ENCODE results near the gene SLC10A7.

The SLC10A7 gene, protein sequence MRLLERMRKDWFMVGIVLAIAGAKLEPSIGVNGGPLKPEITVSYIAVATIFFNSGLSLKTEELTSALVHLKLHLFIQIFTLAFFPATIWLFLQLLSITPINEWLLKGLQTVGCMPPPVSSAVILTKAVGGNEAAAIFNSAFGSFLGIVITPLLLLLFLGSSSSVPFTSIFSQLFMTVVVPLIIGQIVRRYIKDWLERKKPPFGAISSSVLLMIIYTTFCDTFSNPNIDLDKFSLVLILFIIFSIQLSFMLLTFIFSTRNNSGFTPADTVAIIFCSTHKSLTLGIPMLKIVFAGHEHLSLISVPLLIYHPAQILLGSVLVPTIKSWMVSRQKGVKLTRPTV

DNA sequence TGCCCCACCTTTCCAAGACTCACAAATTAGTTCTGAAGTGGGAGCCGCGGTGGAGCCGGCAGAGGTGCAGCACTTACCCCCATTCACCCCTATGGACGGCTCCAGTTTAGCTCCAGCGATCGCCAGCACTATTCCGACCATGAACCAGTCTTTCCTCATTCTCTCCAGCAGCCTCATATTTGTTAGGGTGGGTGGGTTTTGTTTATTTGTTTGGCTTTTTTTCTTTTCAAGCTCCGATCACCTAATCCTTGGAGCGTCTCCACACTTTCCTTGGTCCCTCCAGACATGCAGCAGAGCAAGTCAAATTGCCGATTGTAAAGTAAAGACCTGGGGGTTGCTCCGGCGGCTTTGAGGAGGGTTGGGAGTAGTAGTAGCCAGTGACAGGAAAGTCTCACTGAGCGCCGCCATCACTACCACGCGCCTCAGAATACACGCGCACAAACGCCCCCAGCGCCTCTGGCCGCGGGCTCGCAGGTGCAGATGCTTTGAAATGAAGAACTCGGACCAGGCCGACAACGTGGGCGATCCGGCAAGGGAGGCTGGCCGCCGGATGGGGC is at the start of gene SLC10A7:
Gene SLC10A7, minus strand, starts transcription at position 400 of the 557 bp plus-strand sequence. Its CDS starts 223 bp downstream, at position 177.
- peak; percentile 21 for DNase-seq

DNA sequence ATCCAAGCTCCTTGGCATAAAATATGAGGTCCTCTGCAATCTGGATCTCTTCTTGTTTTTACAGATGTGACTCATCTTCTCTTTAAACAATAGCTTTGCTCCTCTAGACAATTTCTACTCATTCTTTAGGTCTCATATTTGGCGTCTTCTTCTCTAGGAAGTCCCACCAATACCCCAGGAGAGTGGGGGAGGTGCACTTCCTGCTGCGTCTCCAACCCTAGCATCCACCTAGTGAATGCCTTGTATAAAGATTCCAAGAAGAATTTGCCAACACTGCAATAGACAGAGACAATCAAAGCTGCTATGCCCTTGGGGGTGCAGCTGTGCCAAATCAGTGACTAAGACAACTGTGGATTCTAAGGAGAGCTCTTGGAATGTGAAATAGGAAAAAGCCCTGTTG is 45.7 kb upstream of the SLC10A7 start:
- DNase-seq = no peak

DNA sequence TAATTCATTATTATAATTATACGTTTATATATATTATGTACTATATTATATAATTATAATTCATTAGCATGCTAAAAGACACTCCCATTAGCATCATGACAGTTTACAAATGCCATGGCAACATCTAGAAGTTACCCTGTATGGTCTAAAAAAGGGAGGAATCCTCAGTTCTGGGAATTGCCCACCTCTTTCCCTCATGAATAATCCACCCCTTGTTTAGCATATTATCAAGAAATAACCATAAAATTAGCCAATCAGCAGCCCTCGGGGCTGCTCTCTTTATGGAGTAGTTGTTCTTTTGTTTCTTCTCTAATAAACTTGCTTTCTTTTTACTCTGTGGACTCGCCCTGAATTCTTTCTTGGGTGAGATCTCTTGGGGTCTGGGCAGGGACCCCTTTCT is 42.8 kb upstream of the SLC10A7 start:
- no peak for DNase-seq

DNA sequence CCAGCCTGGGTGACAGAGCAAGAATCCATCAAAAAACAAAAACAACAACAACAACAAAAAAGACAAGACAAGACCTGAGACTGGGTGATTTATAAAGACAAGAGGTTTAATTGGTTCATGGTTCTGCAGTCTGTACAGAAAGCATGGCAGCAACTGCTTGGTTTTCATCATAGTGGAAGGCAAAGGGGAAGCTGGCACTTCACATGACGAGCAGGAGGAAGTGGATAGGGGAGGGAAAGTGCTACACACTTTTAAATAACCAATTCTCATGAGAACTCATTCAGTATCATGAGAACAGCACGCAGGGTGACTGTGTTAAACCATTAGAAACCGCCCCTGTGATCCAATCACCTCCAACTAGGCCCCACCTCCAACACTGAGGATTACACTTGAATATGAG is 28.4 kb upstream of the SLC10A7 start:
- no peak for DNase-seq

DNA sequence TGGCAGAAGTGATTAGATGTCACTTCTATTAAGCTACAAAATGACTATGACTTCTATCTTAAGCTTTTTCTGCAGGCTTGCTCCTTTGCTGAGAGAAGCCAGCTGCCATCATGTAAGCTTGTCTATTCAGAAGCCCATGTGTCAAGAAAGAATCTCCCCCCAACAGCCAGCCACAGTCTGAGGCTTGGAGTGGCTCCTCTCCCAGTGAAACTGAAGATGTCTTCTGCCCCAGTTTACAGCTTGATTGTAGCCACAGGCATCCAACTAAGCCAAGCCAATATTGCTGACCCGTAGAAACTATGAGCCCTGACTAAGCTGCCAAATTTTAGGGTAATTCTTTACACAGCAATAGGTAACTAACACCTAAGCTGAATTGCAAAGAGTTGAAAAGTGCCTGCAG is 26.7 kb upstream of the SLC10A7 start:
- no peak for DNase-seq

DNA sequence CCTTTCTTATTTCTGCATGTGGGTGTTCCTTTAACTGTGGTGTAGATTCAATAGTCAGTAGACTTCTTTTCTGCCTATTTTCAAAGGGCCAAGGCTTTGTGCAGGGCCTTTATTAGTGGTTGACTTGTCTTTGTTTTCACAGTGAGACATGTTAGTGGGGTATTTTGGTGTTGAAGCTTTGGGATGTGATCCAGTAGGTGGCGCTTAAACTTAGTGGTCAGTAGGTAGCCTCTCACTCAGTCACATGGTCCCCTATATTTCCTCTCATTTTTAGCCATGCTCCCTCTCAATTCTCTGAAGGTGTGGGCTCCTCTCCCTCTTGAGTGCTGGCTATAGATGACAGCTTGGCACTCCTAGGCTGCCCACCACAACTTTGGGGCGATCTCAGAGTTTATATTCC is 23.4 kb upstream of the SLC10A7 start:
- no peak for DNase-seq

DNA sequence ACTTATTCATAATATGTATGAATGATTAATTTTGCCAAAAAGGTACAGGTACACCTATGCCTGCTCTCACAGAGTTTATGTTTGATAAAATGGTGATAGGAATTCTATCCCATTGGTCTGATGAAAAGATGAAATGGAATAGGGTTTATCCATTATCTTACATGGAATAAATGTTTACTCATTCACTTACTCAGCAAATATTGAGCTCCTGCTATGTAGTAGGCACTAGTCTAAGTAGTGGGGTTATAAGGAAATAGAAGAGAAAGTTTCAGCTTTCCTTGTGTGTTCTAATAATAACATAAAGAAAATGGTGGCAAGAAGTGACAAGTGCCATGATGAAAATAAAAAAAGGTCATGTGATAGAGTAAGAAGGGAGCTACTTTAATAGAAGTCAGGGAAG is 12.4 kb upstream of the SLC10A7 start:
- no peak for DNase-seq

DNA sequence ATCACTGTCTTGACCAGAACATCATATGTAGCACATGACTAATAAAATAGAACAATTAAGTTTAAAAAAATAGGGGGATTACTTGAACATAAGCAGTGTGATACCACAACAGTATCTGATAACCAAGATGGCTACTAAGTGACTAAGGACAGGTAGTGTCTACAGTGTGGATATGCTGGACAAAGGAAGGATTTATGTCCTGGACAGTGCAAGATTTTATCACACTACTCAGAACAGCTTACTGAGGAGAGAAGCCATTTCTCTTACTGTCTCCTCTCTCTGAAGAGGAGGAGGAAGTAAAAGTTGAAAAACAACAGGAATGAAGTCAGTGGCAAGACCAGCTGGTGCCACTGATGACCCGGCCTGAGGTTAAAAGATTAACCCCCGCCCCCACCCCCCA is 4.0 kb upstream of the SLC10A7 start:
- DNase-seq = no peak

DNA sequence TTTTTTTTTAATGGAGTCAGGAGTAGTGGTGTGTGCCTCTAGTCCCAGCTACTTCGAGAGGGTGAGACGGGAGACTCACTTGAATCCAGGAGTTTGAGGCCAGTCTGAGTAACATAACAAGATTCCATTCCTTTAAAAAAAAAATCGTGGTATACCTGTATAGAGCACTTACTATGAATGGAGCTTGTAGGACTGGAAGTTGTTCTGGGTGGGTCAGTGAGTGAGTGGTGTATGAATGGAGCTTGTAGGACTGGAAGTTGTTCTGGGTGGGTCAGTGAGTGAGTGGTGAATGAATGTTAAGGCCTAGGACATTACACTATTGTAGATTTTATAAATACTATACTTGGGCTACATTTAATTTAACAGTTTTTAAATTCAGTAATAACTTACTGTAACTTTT is 2.9 kb upstream of the SLC10A7 start:
- DNase-seq = no peak

DNA sequence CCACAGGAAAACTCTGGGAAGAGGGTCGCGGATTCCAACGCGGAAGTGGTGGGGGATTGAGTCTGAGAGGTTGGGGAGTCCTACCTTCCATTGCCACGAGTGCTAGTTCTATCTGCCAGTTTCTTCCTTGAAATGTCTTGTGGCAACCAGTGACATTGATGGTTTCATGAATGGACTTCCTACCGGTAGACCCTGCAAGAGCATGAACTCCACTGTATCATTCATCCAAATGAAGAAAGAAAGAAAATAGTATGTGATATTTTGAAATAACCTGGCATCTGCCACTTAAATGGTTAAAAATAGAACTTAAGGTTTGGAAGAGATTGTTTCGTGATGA is 1.1 kb upstream of the SLC10A7 start:
- no peak for DNase-seq

DNA sequence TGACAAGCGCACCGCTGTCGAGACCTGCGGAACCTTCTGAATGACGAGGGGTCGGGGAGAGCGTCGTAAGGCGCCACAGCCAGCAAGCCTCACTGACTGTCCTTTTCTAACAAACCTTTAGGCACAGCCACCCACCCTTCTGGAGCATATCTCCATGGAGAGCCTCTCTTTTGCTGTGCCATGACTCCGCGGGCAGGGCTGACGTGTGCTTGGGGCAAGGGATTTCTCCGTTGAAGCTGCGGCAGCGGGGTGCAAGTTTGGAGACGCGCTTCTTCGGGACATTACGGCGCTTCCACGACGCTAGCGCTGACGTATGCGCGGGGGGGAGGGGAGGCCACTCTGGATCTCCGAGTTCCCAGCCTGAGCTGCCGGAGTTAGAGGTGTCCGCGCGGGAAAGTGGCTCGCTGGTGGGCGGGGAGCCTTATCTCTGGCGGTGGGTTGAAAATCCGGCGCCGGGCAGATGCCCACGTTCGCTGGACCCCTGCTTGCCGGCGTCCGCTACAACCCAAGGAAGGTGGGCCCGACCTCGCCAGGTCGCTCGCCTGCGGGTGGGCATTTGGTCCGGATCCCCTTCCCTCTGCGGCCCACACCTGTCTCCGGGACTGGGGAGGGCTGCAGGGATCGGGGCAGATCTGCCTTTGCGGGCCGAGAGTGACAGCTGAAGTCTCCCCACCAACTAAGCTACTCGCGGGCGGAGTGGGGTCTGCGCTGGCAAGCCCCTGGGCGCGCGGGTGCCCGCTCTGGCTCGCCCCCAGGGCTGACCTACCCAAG is 543 bp upstream of the SLC10A7 start:
- no peak for DNase-seq

DNA sequence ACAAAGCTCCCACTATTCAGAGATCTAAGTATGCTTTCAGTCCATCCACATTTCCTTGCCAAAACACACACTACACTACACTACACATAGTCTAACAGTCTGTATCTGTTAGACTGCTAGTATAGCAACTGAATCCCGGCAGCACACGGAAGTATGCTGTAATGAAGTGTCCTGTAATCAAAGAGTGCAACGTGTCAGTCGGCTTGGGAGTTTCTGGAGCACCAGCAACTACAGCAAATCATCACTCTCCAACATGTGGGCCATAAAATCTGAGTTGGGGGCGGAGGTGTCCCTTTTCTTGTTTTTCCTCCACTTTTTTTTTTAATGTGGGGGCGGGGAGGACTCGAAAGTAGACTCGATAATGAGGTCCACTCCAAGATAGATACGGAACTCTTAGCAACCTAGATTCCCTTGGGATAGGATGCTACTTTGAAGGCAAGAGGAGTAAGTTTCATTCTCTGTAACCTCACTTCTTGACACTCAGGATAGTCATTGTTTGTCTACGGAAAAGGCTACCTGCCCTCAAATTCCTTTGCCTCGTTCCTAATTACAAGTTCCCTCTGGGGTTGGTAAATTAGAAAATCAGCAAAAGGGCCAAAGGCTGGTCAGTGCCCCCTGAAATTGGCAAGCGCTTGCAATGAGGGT is 722 bp downstream of the SLC10A7 start:
- DNase-seq = no peak

DNA sequence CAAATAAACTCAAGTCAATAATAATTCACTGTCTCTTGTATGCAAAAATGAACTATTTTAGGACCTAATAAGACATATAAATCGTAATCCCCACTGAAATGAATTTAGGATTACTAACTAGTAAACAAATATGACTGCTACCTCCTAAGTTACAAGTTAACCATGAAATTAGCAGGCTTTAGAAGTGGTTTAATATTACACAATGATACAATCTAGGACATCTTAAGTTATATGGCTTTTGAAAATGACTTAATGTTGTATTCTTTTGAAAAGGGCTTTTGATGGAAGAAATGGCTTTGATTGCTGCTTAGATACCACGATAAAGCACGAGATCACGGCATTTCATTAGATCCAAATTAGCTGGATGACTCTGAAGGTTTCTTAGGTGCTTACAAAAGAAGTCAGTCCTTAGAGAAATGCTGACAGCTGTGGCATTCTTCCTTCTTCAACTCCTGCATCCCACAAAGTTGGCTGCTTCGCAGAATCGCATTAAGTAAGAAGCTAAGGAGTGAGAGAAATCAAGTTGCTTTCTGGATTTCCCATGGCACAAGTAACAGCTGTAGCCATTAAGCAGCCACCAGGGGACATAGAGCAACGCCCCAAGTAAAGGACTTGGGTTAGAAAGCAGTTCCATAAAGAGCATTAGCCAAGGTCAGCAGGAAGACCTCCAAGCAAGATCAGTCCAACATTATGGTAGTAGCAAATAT is 6.9 kb downstream of the SLC10A7 start:
- no peak for DNase-seq

DNA sequence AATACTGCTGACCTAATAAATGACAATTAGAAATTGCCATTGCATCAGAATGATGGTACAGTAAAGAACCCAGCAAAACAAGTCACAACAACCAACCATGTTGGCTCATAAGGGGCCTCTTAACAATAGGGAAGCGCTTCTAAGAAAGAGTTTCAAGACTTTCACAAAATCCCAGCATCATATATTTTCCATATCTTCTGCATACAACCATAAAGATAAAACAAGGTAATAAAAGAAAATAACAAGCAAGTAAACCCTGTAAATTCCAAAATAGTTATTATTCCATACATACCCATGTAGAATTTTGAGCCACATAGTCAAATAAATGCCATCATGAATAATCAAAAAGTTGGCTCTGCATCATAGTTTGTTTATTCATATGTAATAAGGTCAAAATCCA is 8.2 kb downstream of the SLC10A7 start:
- no peak for DNase-seq

DNA sequence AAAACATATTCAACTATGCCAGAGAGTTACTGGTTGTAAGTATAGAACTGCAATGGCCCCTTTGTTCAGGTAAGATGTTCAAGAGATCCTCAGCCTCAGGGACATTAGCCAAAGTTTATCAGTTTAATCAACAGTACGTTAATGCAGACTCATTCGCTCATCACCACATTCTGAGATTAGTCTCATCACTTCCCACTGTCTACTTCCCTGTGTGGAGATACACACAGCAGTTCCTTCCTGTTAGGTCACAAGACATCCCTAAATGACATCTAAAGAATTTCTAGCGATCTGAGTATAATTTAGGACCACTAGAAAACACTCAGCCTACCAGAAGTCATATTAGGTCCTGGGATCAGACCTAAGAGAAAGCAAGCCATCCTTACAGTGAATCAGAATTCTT is 10.4 kb downstream of the SLC10A7 start:
- no peak for DNase-seq

DNA sequence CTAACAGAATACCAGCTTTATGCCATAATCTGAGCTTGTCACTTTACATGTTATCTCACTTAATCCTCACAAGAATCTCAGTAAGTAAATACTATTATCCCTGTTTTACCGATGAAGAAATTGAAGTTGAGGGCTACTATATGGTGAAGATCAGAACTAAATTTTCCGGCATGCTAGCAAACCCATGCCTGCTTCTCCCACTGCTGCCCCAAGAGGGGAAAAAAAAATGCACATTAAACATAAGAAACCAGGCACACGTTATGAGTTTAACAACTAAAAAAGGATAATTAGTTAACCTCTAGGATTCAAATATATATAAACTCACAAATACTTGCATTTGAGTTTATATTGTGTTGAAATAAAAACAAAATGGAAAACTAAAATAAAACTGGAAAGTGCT is 10.8 kb downstream of the SLC10A7 start:
- DNase-seq = no peak

DNA sequence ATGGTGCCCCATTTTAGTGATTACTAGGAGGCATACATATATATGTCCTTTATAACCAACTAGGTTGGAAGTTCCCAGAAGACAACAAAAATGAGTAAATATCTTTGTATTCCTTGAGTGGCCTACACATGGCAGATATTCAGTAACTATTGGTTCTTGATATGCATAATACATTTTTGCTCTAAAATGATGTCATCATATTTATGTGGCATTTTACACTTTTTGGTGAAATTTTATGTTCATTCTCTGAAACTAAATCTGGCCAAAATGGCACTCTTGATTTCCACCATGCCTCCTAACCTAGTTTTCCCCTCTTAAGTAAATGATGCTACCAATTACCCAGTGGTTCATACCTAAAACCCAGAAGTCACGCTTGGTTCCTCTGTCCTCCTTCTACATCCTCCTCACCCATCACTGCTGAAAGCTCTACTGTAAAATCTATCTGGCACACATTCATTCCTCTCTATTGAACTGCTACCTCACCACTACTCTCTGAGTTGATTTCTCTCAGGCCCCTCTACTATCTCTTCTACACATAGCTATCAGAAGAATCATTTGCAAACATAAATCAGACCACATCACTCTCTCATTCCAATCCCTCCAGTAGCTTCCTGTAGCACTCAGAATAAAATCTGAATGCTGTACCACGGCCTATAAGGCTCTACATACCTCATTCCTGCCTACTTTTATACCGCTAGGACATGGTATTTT is 13.4 kb downstream of the SLC10A7 start:
- DNase-seq = no peak

DNA sequence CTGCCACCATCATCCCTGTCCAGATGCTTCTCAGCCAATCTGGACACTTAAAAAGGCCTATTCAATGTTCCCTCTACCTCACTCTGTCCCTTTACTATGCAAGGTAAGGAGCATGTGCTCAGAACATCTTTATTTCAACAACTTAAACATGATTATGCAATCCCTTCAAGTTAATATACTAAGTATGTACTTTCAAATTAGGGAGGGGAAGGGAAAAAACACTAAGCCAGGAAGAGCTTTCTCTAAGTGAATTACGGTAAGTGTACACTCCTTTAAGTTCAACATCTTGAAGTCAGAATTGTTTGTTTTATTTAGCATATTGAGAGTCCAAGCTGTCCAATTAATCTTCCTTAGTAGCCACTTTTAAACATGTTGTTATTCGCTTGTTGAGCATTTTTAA is 14.1 kb downstream of the SLC10A7 start:
- DNase-seq = no peak

DNA sequence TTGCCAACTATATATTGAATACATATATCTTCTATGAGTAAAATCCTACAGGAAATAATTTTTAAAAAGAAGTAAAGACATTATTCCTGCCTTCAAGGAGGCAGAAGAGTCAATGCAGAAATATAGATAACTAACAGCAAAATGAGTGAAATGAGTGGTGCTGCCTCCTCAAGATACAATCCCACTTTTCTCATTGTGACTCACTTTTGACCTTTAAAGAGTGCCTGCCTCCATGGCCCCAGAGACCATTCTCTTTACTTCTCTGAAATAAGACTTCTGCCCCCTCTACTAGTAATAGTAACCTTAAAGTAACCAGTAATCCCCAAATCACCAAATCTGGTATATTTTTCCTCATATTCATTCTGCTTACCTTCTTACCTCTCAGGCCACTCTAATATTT is 15.5 kb downstream of the SLC10A7 start:
- DNase-seq = no peak

DNA sequence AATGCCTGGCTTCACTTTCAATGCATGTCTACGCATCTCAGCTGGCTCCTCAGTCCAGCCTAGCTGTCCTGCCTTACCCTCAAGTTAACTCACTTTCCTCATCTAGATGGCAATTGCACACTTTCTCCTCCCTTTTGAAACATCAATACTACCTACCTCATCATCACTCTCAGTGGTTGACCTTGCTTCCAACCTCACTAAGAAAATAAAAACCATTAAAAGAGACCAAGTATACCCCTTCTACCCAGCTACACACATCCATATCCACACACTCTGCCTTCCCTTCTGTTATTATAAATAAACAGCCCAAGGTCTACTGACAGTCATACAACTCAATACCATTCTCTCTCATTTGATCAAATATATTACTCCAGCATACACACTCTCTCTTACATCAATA is 21.5 kb downstream of the SLC10A7 start:
- no peak for DNase-seq

DNA sequence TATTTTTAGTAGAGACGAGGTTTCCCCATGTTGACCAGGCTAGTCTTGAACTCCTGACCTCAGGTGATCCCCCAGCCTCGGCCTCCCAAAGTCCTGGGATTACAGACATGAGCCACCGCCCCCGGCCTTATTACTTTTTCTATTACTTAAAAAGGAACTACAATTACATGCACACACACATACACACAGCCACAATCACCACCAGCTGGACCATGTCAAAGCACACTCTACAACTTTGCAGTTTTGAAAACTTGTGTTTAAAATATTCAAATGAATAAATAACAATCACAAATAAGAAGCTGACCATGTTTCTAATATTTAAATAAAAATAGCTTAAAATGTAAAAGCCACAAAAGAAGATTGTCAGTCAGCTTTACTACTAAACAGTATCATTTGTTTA is 23.4 kb downstream of the SLC10A7 start:
- DNase-seq = no peak

DNA sequence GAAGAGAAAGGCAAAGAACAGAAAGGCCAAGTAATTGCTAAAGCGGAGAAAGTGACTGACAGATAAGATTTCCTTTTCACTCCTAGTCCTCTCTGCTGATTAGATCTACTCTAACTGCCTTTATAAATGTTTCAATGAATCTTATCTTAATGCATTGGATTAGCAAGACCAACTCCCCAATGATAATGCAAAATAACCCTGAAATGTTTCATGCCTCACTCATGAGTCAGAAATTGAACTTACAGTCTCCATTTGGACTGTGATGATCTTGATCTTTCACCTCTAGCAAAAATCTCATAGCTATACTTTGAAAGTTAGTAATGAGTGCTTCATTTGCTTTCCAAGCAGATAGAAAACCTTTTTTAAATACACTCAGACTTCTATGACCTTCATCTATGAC is 26.5 kb downstream of the SLC10A7 start:
- DNase-seq = no peak

DNA sequence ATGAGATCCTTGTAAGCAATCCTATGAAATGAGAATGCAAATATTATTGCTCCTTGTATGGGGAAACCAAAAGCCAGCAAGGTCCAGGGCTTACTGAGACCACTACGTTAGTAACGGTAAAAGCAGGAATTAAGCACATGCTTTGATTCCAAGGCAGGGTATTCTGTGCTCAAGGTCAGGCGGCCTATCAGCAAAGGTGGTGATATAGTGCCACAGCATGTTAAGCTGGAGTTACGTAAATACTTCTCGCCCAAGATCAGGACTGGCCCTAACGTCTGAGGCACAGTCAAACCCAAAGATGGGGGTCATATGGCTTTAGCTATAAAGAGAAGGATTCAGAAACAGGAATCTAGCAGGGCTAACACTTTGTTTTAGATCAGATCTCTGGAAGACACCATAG is 27.6 kb downstream of the SLC10A7 start:
- DNase-seq = no peak
